Measurements from ENCODE around the gene TLE4. TPM values are rescaled to one million over a fixed set of nuclear protein-coding genes. Genes with fewer than 3 reads are reported as not detected.

Gene TLE4
- total and polyA plus RNA-seq, 2 experiments from 2014 or later, result 45.8 to 72.9 TPM

GRCh38 chr9:79623799-79624721 lies 52.3 kb downstream of the TLE4 start (continued):
- TF ChIP-seq ZNF462 (CRISPR knock-in tag; IDR thresholded peaks at IDR 0.05), result no peak
- no peak for TF ChIP-seq JUNB (IDR thresholded peaks at IDR 0.05; ENCODE audit: unreplicated experiment)
- no peak for TF ChIP-seq ZNF114 (CRISPR knock-in tag; IDR thresholded peaks at IDR 0.05)
- no peak for TF ChIP-seq ZNF331 (CRISPR knock-in tag; IDR thresholded peaks at IDR 0.05; ENCODE audit: low read depth)

- Histone ChIP-seq H3K27ac (ENCODE audit: low read depth) (no peak overlapping the region; the same call in 1 of the 2 replicates), H3K9me2 (ENCODE audit: insufficient read depth) (no peaks in the 10 kb centered on the region), H3K4me2 (no peak overlapping the region), H3K27me3 (ENCODE audit: insufficient read depth) (no peaks in the 10 kb centered on the region), H2AFZ (no peak overlapping the region), H3K79me2 (replicated peaks; ENCODE audit: insufficient read depth) (peaks cover 17% of the 10 kb centered on the region), H3K4me1 (ENCODE audit: insufficient read depth) (peaks cover 45% of the 10 kb centered on the region), H3K36me3 (ENCODE audit: insufficient read depth) (no peaks in the 10 kb centered on the region), H4K20me1 (replicated peaks; ENCODE audit: insufficient read depth) (no peaks in the 10 kb centered on the region), H3F3A (replicated peaks; ENCODE audit: low read depth) (no peaks in the 10 kb centered on the region), H3K4me3 (no peak overlapping the region)
- H3K36me3 Mint-ChIP-seq (ENCODE audit: low read depth), result peaks cover under 1% of the 10 kb centered on the region; the same call in 1 of the 3 replicates
- ATAC-seq (no peak), DNase-seq (ENCODE audit: low spot score) (no peak)
- no peaks in the 10 kb centered on the region for H3K9me3 Mint-ChIP-seq
- peak overlapping the region; percentile 17; the same call in 1 of the 2 replicates for H3K27ac Mint-ChIP-seq
- TF ChIP-seq CREB1 (CRISPR knock-in tag; IDR thresholded peaks at IDR 0.05; ENCODE audit: low read depth), result no peak
- peaks cover 2% of the 10 kb centered on the region for H3K27me3 Mint-ChIP-seq (ENCODE audit: insufficient read depth, low read depth, poor library complexity)
- no peak overlapping the region for H3K4me3 Mint-ChIP-seq
- H3K4me1 Mint-ChIP-seq, result peaks cover 62% of the 10 kb centered on the region
Observed at GRCh38 chr9:79629721-79630120, 58.0 kb downstream of the TLE4 start.

Data from GM23338 (cell line).